ENCODE measurements around the gene TOM1L2.

The TOM1L2 gene

DNA sequence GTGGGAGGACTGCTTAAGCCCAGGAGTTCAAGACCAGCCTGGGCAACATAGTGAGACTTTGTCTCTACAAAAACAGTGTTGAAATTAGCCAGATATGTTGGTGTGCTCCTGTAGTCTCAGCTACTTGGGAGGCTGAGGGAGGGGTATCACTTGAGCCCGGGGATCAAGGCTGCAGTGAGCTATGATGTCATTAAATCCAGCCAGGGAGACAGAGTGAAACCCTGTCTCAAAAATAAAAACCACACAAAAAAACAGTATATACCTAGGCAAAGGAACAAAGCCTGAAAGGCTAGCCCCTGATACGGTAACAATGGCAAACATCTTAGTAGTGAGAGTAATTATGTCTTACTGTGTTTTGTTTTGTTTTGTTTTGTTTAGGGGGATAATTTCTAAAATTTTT lies 38.0 kb downstream of the TOM1L2 start:
- TF ChIP-seq CREB1 (IDR thresholded peaks at IDR 0.05; ENCODE audit: low read depth) (no peak), TEAD4 (IDR thresholded peaks at IDR 0.05) (no peak), EGR1 (IDR thresholded peaks at IDR 0.05) (no peak), TCF12 (IDR thresholded peaks at IDR 0.05; ENCODE audit: low read depth) (no peak), ZBTB7A (IDR thresholded peaks at IDR 0.05; ENCODE audit: low read depth) (no peak), NFIC (IDR thresholded peaks at IDR 0.05) (no peak), FOXM1 (IDR thresholded peaks at IDR 0.05; ENCODE audit: borderline replicate concordance, low read depth) (no peak), TAF1 (IDR thresholded peaks at IDR 0.05; ENCODE audit: low read depth) (no peak), CEBPB (IDR thresholded peaks at IDR 0.05) (no peak)
- TF ChIP-seq, protein P1, sequence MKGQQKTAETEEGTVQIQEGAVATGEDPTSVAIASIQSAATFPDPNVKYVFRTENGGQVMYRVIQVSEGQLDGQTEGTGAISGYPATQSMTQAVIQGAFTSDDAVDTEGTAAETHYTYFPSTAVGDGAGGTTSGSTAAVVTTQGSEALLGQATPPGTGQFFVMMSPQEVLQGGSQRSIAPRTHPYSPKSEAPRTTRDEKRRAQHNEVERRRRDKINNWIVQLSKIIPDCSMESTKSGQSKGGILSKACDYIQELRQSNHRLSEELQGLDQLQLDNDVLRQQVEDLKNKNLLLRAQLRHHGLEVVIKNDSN (IDR thresholded peaks at IDR 0.05), result no peak
- TF ChIP-seq, protein P2, sequence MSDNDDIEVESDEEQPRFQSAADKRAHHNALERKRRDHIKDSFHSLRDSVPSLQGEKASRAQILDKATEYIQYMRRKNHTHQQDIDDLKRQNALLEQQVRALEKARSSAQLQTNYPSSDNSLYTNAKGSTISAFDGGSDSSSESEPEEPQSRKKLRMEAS (IDR thresholded peaks at IDR 0.05), result no peak

DNA sequence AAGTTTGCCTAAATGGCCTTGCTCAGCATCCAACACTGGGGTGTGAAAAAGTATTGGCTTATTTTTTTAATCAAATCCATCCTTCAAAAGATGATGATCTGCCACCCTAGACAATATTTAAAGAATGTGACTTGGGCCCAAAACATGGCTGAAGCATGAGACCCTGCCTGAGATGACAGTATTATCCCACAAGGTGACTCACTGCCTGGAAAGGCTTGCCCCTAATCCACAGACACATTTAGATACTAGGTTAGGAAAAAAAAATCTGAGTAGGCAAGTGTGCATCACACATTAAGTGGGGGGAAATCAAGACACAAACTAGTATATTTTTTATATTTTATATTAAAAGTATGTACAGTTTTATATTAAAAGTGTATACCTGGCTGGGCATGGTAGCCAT lies 38.4 kb downstream of the TOM1L2 start:
- no peak for TF ChIP-seq YY1 (IDR thresholded peaks at IDR 0.05; ENCODE audit: low read depth)
- TF ChIP-seq, protein P2 (IDR thresholded peaks at IDR 0.05), result no peak
- no peak for TF ChIP-seq ZBTB7A (IDR thresholded peaks at IDR 0.05; ENCODE audit: low read depth)
- no peak for TF ChIP-seq TAF1 (IDR thresholded peaks at IDR 0.05; ENCODE audit: low read depth)
- TF ChIP-seq CEBPB (IDR thresholded peaks at IDR 0.05), result no peak
- TF ChIP-seq FOXM1 (IDR thresholded peaks at IDR 0.05; ENCODE audit: borderline replicate concordance, low read depth), result no peak

DNA sequence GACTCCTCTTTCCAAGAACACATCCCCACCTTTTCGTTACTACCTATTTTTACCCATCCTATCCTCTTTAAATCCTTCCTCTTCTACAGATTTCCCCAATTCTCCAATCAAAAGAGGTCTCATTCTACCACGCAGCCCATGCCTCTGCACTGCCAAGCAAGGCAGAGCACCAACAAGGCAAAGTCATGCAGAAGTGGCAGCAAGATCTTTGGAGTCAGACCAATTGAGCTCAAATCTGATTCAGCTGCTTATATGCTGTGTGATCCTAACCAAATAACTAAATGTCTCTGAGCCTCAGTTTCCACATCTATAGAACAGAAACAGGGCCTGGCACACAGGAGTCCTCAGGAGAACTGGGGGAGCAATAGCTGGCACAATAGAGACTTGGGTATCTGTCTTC lies 41.0 kb downstream of the TOM1L2 start:
- TF ChIP-seq NFIC (IDR thresholded peaks at IDR 0.05) (peak; percentile 53), EP300 (IDR thresholded peaks at IDR 0.05; ENCODE audit: borderline replicate concordance) (no peak), TEAD4 (IDR thresholded peaks at IDR 0.05) (no peak), EGR1 (IDR thresholded peaks at IDR 0.05) (no peak), TCF12 (IDR thresholded peaks at IDR 0.05; ENCODE audit: low read depth) (no peak)
- TF ChIP-seq, protein P2 (IDR thresholded peaks at IDR 0.05), result no peak

DNA sequence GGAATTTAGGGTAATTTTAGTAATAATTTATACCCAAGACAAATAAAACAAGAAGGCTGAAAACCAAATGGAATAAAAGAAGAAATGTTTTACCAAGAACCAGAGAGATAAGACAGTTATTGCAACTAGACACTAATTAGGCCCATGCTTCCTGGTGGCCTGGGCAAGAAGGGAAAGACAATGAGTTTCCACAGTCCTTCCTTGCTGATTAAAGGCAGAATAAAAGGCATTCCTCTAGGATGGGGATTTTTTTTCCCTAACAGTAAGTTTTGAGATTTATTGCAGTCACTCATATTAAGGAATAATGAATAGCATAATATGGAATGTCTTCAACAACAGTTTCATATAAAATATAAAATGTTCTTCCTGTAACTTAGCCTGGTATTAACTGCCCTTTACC lies 41.5 kb downstream of the TOM1L2 start:
- no peak for TF ChIP-seq EP300 (IDR thresholded peaks at IDR 0.05; ENCODE audit: borderline replicate concordance)
- TF ChIP-seq, protein P3, sequence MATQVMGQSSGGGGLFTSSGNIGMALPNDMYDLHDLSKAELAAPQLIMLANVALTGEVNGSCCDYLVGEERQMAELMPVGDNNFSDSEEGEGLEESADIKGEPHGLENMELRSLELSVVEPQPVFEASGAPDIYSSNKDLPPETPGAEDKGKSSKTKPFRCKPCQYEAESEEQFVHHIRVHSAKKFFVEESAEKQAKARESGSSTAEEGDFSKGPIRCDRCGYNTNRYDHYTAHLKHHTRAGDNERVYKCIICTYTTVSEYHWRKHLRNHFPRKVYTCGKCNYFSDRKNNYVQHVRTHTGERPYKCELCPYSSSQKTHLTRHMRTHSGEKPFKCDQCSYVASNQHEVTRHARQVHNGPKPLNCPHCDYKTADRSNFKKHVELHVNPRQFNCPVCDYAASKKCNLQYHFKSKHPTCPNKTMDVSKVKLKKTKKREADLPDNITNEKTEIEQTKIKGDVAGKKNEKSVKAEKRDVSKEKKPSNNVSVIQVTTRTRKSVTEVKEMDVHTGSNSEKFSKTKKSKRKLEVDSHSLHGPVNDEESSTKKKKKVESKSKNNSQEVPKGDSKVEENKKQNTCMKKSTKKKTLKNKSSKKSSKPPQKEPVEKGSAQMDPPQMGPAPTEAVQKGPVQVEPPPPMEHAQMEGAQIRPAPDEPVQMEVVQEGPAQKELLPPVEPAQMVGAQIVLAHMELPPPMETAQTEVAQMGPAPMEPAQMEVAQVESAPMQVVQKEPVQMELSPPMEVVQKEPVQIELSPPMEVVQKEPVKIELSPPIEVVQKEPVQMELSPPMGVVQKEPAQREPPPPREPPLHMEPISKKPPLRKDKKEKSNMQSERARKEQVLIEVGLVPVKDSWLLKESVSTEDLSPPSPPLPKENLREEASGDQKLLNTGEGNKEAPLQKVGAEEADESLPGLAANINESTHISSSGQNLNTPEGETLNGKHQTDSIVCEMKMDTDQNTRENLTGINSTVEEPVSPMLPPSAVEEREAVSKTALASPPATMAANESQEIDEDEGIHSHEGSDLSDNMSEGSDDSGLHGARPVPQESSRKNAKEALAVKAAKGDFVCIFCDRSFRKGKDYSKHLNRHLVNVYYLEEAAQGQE (IDR thresholded peaks at IDR 0.05; ENCODE audit: low read depth), result no peak
- TF ChIP-seq CEBPB (IDR thresholded peaks at IDR 0.05), result no peak

DNA sequence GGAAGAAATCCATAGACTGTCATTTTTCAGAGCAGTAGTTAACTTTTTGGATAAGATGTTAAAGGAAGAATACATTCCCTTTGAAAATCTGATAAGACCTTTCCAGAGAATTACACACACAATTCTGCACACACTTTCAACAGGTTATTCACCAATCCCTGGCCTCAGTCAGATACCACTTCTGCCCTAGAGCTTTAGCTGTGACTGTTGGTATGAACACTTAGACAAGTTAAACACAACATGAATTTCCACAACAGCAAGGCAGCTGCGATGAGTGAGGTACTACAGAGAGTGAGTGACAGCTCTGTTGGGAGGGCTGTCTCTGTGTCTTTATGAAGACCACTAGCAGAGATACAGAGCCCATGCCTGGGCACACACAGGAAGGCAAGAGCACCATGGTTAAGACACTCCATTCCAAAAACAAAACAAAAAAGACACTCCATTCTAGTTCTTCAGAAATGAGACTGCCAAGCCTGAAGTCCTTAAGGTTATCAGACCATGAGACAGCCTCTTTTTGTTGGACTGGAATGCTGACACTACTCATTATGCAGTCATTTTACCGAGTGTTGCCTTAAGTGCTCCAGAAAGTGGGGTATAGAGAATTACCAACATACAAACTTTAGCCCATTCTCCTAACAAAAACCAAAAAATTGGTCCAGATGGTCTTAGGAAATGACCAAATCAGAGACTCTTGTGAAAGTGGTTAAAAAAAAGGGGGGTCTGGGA lies 42.4 kb downstream of the TOM1L2 start:
- TF ChIP-seq TCF12 (IDR thresholded peaks at IDR 0.05; ENCODE audit: low read depth) (no peak), TEAD4 (IDR thresholded peaks at IDR 0.05) (peak; percentile 34; the same call in 1 of the 2 replicates)

DNA sequence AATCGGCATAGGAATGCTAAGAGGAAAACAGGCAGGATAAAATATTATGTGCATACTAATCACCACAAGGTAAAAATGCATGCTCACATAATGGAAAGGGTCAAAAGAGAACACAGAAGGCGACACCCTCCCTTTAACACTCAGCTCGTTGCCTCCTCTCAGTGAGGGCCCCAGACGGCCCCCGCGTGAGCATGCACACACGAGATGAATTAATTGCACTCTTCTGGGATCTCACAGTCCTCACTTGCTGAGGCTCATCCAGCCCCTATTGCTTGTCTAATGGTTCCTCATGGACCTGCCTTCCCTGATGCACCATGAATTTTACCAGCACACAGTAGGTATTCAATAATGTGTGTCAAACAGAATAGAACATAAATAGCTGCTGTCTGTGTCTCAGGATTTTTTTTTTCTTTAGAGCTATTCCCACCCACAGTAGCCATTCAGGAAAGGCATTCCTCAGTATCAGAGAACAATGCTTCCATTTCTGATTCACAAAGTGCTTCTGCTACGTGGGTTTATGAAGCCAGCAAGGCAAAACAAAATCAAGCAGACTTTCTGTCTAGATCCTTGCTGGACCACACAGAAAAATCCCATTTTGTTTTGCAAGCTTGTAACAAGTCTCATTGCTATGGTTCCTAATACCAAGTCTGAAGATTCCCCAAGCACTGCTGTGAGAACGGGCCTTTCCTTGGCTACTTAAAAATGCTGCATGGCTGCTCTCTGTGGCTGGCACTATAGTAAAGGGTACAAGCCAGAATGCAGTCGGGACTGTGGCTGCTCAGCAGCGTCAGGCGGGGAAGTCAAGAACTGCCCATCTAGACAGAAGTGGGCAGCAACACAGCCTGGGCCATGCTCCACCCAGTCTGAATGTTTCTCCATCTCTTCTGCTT lies 43.6 kb downstream of the TOM1L2 start:
- TF ChIP-seq, protein P3 (IDR thresholded peaks at IDR 0.05; ENCODE audit: low read depth), result no peak
- TF ChIP-seq, protein P2 (IDR thresholded peaks at IDR 0.05), result no peak
- TF ChIP-seq FOXM1 (IDR thresholded peaks at IDR 0.05; ENCODE audit: borderline replicate concordance, low read depth), result no peak
- no peak for TF ChIP-seq CEBPB (IDR thresholded peaks at IDR 0.05)
- no peak for TF ChIP-seq TAF1 (IDR thresholded peaks at IDR 0.05; ENCODE audit: low read depth)
- TF ChIP-seq TCF12 (IDR thresholded peaks at IDR 0.05; ENCODE audit: low read depth), result no peak
- TF ChIP-seq NFIC (IDR thresholded peaks at IDR 0.05), result no peak
- no peak for TF ChIP-seq ZBTB7A (IDR thresholded peaks at IDR 0.05; ENCODE audit: low read depth)
- TF ChIP-seq TEAD4 (IDR thresholded peaks at IDR 0.05), result no peak; the same call in 1 of the 2 replicates
- no peak for TF ChIP-seq YY1 (IDR thresholded peaks at IDR 0.05; ENCODE audit: low read depth)

Data from Ishikawa (cell line).